Measurements from ENCODE around the gene WDR93.

WDR93 gene

GRCh38 chr15:89690276-89691218, at the start of gene WDR93, which contains the start of gene PEX11A (continued):
- TF ChIP-seq ZNF473 (tag by site-specific recombination; IDR thresholded peaks at IDR 0.05) (no peak), CTCF (tag by site-specific recombination; IDR thresholded peaks at IDR 0.05) (no peak), ZBTB17 (tag by site-specific recombination; IDR thresholded peaks at IDR 0.05) (peak; percentile 55; the same call in 1 of the 2 replicates), SP7 (tag by site-specific recombination; IDR thresholded peaks at IDR 0.05) (peak; percentile 70), ZSCAN23 (tag by site-specific recombination; IDR thresholded peaks at IDR 0.05) (no peak), KLF16 (tag by site-specific recombination; IDR thresholded peaks at IDR 0.05) (peak; percentile 62; the same call in 1 of the 2 replicates), YY1 (tag by site-specific recombination; IDR thresholded peaks at IDR 0.05) (0 out of 2 replicates have a peak, but pooled peaks have one; percentile 20), ZNF629 (tag by site-specific recombination; IDR thresholded peaks at IDR 0.05) (peak; percentile 58; the same call in 1 of the 2 replicates), SP3 (tag by site-specific recombination; IDR thresholded peaks at IDR 0.05) (peak; percentile 82; the same call in 1 of the 2 replicates), ZNF335 (tag by site-specific recombination; conservative IDR thresholded peaks at IDR 0.05) (peak; percentile 95), ZNF529 (tag by site-specific recombination; IDR thresholded peaks at IDR 0.05; ENCODE audit: insufficient replicate concordance) (no peak), ZBTB6 (tag by site-specific recombination; IDR thresholded peaks at IDR 0.05) (0 out of 2 replicates have a peak, but pooled peaks have one; percentile 20), HIC1 (tag by site-specific recombination; IDR thresholded peaks at IDR 0.05) (peak; percentile 63), ZNF600 (tag by site-specific recombination; IDR thresholded peaks at IDR 0.05) (peak; percentile 34; the same call in 1 of the 2 replicates), ZBTB10 (tag by site-specific recombination; IDR thresholded peaks at IDR 0.05) (peak; percentile 18; the same call in 1 of the 2 replicates), KLF10 (tag by site-specific recombination; IDR thresholded peaks at IDR 0.05) (peak; percentile 60; the same call in 1 of the 2 replicates), ZNF423 (tag by site-specific recombination; IDR thresholded peaks at IDR 0.05) (peak; percentile 93), ZNF76 (tag by site-specific recombination; IDR thresholded peaks at IDR 0.05; ENCODE audit: borderline replicate concordance, low read depth) (peak; percentile 22; the same call in 1 of the 2 replicates), KLF9 (tag by site-specific recombination; IDR thresholded peaks at IDR 0.05; ENCODE audit: low read depth) (peak; percentile 79)
